ENCODE data around the gene MYD88.
"Not testable (repeated sequence)": the region's sequence is repeated elsewhere in the genome, so short reads cannot be mapped to it uniquely, and the experiment has no call there.

Gene MYD88

GRCh38 chr3:38146504-38146903 is 8.0 kb downstream of the MYD88 start:
- no peak for DNase-seq

DNA sequence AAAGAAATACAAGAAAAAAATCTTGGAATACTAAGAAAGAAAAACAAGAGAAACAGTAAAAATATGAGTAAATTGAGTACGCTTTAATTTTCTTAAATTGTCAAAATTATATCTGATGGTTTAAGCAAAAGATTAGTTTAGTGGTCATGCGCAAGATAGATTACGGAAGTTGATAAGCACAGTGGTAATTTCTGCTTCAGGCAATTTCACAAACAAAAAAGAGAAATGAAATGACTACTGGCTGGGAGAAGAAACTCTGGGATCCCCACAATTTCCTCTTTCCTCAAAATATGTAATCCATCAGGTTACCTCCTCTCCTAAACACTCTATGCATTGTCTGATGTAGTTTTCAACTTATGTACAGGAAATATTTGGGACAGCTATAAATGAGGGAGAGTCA is 9.0 kb downstream of the MYD88 start:
- DNase-seq: no peak

DNA sequence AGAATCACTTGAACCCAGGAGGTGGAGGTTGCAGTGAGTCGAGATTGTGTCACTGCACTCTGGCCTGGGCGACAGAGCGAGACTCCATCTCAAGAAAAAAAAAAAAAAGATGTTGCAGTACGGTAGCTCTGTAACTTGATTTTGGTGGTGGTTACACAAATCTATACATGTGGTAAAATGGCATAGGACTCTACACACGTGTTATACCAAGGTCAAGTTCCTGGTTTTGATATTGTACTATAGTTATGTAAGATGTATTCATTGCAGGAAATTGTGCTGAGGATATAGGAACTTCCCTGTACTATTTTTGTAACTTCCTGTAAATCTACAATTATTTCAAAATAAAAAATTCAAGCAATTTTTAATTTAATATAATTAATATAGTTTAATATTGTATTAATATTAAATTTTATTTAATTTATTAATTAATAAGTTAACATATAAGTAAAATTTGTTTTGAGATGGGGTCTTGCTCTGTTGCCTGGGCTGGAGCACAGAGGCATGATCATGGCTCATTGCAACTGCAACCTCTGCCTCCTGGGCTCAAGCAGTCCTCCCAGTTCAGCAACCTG is 9.9 kb downstream of the MYD88 start:
- no peak for DNase-seq

DNA sequence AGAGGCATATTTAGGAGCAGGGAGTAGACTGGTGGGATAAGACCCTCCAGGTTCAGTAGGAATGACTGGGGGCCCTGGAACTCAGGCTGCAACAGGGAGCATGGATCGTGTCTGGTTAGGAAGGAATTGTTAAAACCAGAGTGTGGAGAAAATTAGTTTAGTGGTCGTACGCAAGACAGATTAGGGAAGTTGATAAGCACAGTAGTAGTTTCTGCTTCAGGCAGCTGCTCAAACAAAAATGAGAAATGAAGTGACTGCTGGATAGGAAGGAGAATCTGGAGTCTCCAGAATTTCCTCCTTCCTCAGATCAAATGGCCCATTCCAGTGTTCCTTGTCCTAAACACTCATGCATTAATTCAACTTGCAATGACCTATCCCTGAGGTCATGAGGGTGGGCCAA is 11.2 kb downstream of the MYD88 start:
- no peak for DNase-seq

GRCh38 chr3:38150780-38151528 is 12.5 kb downstream of the MYD88 start:
- DNase-seq: no peak

DNA sequence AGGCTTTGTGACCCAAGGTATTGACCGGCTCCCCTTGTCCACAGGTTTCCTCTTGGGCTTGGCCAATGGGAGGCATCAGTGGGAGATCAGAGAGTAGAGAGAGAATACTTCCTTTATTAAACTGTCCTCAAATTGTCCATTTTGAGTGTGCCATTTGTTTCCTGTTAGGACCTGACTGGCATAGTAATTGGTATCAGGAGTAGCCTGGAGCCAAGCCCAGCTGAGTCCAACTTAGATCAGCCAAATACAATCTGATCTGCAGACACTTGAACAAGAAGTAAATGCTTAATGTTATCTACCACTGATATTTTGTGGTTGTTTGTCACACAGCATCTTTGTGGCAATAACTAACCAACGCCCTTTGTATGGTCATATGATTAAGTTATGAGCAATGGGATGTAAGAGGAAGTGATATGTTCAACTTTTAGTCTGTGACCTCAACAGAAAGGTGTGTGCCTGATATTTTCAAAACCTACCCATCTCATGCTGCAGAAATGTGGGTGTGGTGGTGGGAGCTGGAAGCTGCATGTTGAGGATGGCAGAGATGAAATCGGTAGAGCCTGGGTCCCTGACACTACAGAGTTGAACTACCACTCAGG is 13.3 kb downstream of the MYD88 start:
- no peak for DNase-seq

- DNase-seq: no peak
Observed at GRCh38 chr3:38152609-38153008, 14.1 kb downstream of the MYD88 start.

GRCh38 chr3:38153221-38153620 is 14.8 kb downstream of the MYD88 start:
- DNase-seq: no peak

DNA sequence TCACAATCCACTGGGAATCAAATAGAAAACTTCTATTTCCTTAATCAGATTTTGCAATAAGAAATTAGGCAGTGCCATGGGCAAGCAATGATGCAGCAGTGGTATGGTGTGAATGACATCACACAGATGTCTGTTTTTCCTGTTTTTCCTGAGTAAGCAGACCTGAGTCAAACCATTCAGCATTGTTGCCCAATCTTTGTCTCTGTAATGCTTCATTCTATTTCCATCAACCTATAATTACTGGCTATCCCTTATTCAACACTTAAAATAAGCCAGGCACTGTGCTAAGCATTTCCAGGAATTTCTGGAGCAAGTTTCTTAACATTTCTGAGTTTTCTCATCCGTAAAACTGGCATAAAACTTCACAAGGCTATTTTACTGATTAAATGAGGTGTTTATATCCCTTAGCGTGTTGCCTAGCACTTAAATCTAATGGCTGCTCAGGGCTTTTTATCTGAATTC is 15.6 kb downstream of the MYD88 start:
- DNase-seq: no peak

DNA sequence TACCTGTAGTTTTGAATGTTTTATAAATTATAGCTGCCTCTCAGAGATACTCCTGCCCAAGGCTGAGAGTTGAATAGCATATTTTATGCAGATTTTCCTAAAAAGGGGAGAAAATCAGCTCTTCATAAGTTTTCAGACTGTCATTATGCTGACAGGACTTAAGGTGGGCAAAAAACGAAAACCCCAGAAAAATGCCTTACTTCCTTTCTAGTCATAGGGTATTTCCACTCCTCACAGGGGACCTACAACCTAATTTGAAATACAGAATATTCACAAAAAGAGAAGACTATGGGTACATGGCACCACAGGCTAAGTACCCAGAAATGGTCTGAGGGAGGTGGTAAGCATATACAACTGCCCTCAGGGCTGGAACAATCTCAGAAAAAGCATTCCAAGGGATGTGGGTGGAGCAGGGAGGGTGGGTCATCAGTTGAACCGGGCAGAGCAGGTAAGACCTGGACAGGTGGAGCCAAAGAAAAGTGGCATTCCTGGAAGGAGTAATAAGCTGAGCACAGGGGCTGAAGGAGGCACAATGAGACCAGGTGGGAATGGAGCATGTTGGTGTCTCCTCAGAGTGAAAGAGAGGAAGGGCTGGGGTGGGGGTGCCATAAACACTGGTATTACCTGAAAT is 16.3 kb downstream of the MYD88 start:
- no peak for DNase-seq

GRCh38 chr3:38155825-38156224 is 17.4 kb downstream of the MYD88 start:
- DNase-seq: no peak

DNA sequence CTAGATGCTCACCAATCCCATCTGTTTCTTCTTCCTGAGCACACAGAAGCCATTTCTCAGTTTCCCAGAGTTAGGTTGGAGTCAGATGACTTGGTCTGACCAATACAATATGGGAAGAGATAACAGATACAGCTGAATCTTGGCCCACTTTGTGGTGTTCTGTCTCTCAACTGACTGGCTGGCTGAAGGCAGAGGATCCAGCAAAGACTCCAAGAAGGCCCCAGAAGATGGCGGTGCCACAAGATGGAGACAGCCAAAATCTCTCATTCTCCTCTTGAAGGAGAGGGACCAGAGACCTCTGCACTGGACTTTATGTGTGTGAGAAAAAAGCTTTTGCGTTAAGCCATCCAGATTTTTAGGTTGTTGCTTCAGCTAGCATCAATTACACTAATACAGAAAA is 18.7 kb downstream of the MYD88 start:
- DNase-seq: no peak

GRCh38 chr3:38157595-38157994 is 19.1 kb downstream of the MYD88 start:
- DNase-seq: no peak

GRCh38 chr3:38158472-38158871 is 20.0 kb downstream of the MYD88 start:
- DNase-seq: no peak

GRCh38 chr3:38160704-38161103 is 22.2 kb downstream of the MYD88 start:
- DNase-seq: not testable (repeated sequence)

- DNase-seq: no peak
Observed at GRCh38 chr3:38163117-38163840, 24.8 kb downstream of the MYD88 start.

DNA sequence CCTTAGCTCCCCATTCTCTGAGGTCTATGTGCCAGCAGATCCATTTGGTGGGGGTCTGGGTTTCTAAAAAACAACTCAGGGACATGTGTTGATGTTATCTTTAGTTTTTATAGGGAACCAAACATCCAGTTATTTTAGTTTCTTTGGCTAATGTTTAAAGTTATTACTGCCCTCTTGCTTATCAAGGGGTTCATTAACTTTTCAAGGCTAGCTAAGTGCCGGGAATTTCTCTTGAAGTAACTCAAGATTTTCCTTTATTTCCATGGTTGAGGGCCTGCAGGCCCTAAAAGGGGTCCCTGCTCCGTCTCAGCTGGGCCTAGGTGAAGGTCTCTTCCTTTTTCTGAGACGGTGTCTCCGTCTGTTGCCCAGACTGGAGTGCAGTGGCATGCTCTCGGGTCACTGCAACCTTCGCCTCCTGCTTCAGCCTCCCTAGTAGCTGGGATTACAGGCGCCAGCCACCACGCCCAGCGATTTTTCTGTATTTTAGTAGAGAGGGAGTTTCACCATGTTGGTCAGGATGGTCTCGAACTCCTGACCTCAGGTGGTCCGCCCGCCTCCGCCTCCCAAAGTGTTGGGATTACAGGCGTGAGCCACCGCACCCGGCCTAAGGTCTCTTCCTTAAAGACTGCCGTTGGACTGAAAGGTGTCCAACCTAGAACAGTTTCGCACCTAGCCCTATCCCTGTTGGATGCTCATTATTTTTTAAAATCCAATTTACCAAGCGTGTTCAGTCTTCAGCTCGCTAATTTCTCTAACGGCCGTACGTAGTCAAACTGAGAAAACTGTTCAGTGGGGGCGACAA is 25.6 kb downstream of the MYD88 start:
- no peak for DNase-seq

DNA sequence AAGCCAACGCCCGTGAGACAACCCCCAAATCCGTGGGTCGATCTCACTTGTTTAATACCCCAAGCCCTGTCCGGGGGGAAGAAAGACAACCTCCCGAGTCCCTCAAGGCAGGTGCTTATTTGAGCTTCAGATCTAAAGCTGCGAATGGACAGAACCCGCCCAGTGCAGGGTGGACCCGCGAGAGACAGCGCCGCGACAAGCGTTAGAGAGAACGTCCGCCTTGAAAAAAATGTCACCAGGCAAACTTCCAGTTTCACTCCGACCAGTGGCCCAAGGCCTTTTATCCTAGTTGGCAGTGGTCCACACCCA is 26.1 kb downstream of the MYD88 start:
- no peak for DNase-seq

DNA sequence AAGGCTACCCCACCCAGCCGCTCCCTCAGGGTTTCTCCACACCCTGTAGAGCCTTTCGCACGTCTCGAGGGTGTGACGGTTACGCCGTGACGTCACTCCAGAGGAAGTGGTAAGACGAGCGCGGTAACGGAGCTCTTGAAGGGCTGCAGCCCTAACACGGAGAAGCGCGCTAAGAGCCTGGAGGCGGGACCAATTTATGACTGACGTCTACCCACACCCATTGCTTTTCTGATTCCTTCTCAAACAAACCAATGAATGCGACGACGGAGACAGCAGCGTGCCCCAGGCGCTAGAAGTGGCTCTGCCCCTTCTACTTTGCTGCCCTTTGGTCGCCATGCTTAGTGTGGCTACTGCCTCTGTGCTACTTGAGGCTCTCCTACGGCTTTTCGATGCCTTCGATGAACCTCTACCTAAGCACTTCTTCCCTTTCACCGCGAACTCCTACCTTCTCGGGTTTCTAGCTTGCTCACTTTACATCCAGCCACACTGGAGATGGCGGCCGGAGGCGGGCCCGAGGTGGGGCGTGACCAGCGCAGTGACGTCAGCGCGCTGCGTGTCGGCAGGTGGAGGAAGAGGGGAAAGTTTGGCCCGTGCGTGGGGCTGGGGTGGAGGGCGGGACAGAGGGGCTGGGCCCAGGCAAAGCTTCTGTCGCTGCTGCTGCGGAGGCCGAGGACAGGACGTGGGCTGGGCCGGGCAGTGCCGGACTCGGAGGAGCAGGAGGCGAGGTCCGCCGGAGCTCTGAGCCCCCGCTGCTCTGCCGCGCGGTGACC is 26.7 kb downstream of the MYD88 start, which contains the start of gene OXSR1:
TSS of gene OXSR1 (plus strand) at position 586 of the 770 bp plus-strand sequence. CDS start 340 bp downstream, outside the sequence.
- peak; percentile 99 for DNase-seq

GRCh38 chr3:38165722-38166387 is 27.4 kb downstream of the MYD88 start:
- no peak for DNase-seq

GRCh38 chr3:38167591-38167990 is 29.1 kb downstream of the MYD88 start:
- no peak for DNase-seq

Data from amniotic stem cell (primary cell).